HG03139 (cell line): Measurements from ENCODE around the gene PLAA.
A peak's percentile ranks its signal among the peaks of the same experiment; 100 is the strongest.

Source experiments
- ATAC-seq: cut with Tn5 transposase; IDR thresholded peaks from one replicate; pipeline ENCODE4 v1.9.1; 2021; ENCODE audit not compliant: unreplicated experiment

PLAA gene

GRCh38 chr9:26946753-26947727 is at the start of gene PLAA:
PLAA (minus strand) TSS chr9:26947242; CDS start chr9:26947045, 197 bp downstream.
- peak; percentile 98 for ATAC-seq

- no peak for ATAC-seq
Measured at GRCh38 chr9:26995810-26996209, 48.8 kb upstream of the PLAA start.

- no peak for ATAC-seq
Measured at GRCh38 chr9:26983340-26983739, 36.3 kb upstream of the PLAA start.

GRCh38 chr9:26975728-26976707 is 29.0 kb upstream of the PLAA start:
- ATAC-seq = no peak

- no peak for ATAC-seq
Measured at GRCh38 chr9:26974927-26975326, 27.9 kb upstream of the PLAA start.

- no peak for ATAC-seq
Measured at GRCh38 chr9:26973989-26974388, 26.9 kb upstream of the PLAA start.

- ATAC-seq = no peak
Measured at GRCh38 chr9:26971721-26972120, 24.7 kb upstream of the PLAA start.

GRCh38 chr9:26956860-26957233 is 9.8 kb upstream of the PLAA start:
- no peak for ATAC-seq

- peak; percentile 100 for ATAC-seq
Measured at GRCh38 chr9:26955921-26956859, 9.1 kb upstream of the PLAA start, which contains the start of gene IFT74. IFT74 (plus strand) TSS chr9:26956412; CDS start chr9:26961968, 5,556 bp downstream.

GRCh38 chr9:26955222-26955903 is 8.3 kb upstream of the PLAA start:
- ATAC-seq = no peak

GRCh38 chr9:26954050-26954508 is 7.0 kb upstream of the PLAA start:
- ATAC-seq = no peak

GRCh38 chr9:26951794-26952193 is 4.8 kb upstream of the PLAA start:
- ATAC-seq = no peak

- no peak for ATAC-seq
Measured at GRCh38 chr9:26950521-26950920, 3.5 kb upstream of the PLAA start.

GRCh38 chr9:26949637-26950069 is 2.6 kb upstream of the PLAA start:
- no peak for ATAC-seq

GRCh38 chr9:26947736-26948135 is 694 bp upstream of the PLAA start:
- no peak for ATAC-seq

GRCh38 chr9:26945591-26945990 is 1.5 kb downstream of the PLAA start:
- ATAC-seq = no peak

GRCh38 chr9:26940779-26941178 is 6.3 kb downstream of the PLAA start:
- ATAC-seq = no peak

- ATAC-seq = no peak
Measured at GRCh38 chr9:26939955-26940711, 6.9 kb downstream of the PLAA start.
